ENCODE results near the gene XRCC5. TPM values are rescaled to one million over a fixed set of nuclear protein-coding genes. Genes with fewer than 3 reads are reported as not detected.

Gene XRCC5
- total RNA-seq, 2 donors from 2014 or later: 116 to 152 TPM

DNA sequence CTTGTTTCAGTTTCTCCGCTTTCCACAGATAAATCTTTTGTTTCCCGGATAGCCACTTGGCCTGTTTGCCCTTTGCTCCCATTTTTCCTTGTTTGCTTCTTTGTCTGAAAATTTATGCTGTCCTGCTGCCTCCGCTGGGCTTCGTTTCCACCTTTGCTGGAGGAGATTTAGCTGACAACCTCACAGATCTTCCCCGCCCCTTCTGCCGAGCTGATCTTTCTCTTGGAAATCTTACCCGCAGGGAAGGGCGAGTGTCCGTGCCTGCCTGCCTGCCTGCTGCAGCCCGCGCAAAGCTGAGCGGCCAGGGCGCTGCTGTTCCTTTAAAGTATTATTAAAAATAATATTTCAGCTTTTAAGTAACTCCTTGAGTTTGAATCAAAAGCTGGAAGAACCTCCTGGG lies 1.4 kb upstream of the XRCC5 start:
- Histone ChIP-seq H3K4me1 (replicated peaks) (peaks cover 5% of the 10 kb centered on the region), H3K27ac (no peak overlapping the region), H3K27me3 (replicated peaks; ENCODE audit: insufficient read depth) (no peaks in the 10 kb centered on the region), H3K36me3 (peaks cover 0 to 4% of the 10 kb centered on the region in 2 donors), H3K9me3 (no peaks in the 10 kb centered on the region), H3K4me3 (no peak overlapping the region)
- intact Hi-C loops (cut with DNase I): no loop called here
- DNase-seq (ENCODE audit: low spot score): no peak
- TF ChIP-seq, protein P1, sequence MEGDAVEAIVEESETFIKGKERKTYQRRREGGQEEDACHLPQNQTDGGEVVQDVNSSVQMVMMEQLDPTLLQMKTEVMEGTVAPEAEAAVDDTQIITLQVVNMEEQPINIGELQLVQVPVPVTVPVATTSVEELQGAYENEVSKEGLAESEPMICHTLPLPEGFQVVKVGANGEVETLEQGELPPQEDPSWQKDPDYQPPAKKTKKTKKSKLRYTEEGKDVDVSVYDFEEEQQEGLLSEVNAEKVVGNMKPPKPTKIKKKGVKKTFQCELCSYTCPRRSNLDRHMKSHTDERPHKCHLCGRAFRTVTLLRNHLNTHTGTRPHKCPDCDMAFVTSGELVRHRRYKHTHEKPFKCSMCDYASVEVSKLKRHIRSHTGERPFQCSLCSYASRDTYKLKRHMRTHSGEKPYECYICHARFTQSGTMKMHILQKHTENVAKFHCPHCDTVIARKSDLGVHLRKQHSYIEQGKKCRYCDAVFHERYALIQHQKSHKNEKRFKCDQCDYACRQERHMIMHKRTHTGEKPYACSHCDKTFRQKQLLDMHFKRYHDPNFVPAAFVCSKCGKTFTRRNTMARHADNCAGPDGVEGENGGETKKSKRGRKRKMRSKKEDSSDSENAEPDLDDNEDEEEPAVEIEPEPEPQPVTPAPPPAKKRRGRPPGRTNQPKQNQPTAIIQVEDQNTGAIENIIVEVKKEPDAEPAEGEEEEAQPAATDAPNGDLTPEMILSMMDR (IDR thresholded peaks at IDR 0.05): no peak
- TF ChIP-seq POLR2AphosphoS5 (IDR thresholded peaks at IDR 0.05): no peak
- WGBS: 44% methylated on average over 13 of the region's 13 CpGs

DNA sequence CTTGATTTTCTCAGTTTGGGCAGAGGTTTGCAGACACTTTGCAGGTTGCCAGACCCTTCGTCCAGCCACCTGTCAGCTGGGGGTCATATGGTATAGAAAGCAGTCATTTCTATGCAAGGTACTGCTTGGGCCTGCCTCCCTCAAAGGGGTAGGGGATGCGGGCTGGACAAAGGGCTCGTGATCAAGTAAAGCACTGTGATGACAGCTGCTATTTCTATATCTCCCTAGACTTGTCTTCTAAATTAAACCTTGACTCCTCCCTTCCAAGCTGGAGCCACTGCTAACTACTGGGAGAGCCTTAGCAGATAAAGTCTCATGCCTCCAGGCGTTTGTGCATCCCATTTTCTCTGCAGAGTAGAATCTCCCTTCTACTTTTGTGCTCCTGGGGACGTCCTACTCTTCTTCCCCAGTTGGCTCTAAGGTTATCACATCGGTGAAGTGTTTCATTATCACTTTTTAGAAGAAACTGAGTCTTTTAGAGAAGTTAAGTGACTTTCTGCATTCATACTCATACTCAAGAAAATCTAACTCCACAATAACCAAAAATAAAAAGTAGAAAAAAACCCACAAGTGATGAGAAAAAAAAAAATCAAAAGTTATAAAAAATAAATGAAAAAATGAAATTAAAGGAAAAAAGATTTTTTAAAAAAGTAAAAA lies 710 bp upstream of the XRCC5 start:
- H3K27me3 ChIP-seq (replicated peaks; ENCODE audit: insufficient read depth): no peaks in the 10 kb centered on the region
- 48% methylated on average over 6 of the region's 6 CpGs for WGBS
- H3K27ac ChIP-seq: peak overlapping the region in 1 of 2 donors; percentile 79
- intact Hi-C loops (cut with DNase I): no loop called here
- no peak for DNase-seq (ENCODE audit: low spot score)
- H3K4me3 ChIP-seq: peak overlapping the region; percentile 67 to 86
- peaks cover 0 to 4% of the 10 kb centered on the region in 2 donors for H3K36me3 ChIP-seq
- no peaks in the 10 kb centered on the region for H3K9me3 ChIP-seq
- TF ChIP-seq POLR2A (IDR thresholded peaks at IDR 0.05): no peak
- TF ChIP-seq, protein P1 (IDR thresholded peaks at IDR 0.05): no peak
- TF ChIP-seq POLR2AphosphoS5 (IDR thresholded peaks at IDR 0.05): no peak
- peaks cover 5% of the 10 kb centered on the region for H3K4me1 ChIP-seq (replicated peaks)

DNA sequence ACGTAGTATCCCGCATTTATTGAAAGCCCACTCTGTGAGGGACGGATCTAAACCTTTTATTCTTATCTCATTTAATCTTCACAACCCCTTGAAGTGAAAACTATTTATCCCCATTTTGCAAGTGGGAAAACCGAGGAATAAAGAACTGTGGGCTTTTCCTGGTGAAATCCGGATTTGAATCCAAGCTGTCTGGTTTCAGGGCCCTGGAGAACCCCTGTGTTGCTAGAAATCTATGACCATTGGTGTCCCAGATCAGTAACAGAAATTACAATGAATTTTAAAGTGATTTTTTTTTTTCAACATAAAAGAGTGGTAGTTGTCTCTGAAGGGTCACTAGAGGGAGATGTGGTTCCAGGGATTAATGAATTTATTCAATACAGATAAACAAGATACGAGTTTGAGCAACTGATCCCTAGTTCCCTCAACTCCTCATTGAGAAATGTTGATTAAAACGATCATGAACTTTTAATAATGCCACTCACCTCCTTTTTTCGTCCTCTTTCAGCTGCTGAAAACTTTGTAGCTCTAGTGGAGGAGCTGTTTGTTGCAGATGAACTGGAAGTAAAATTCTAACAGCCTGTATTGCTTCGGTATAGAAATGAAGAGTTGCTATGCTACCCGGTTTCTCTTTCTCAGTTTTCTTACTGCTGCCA lies 940 bp downstream of the XRCC5 start:
- peaks cover 5% of the 10 kb centered on the region for H3K4me1 ChIP-seq (replicated peaks)
- DNase-seq (ENCODE audit: low spot score): no peak
- H3K9me3 ChIP-seq: no peaks in the 10 kb centered on the region
- WGBS: 5% methylated on average over 10 of the region's 10 CpGs
- TF ChIP-seq POLR2A (IDR thresholded peaks at IDR 0.05) (no peak), POLR2AphosphoS5 (IDR thresholded peaks at IDR 0.05) (no peak)
- TF ChIP-seq, protein P1 (IDR thresholded peaks at IDR 0.05): peak in 3 of 4 experiments; percentile 34 to 59 (median 58)
- H3K4me3 ChIP-seq: peak overlapping the region; percentile 67 to 86
- peaks cover 0 to 4% of the 10 kb centered on the region in 2 donors for H3K36me3 ChIP-seq
- peak overlapping the region; percentile 79 for H3K27ac ChIP-seq
- H3K27me3 ChIP-seq (replicated peaks; ENCODE audit: insufficient read depth): no peaks in the 10 kb centered on the region
- intact Hi-C loops (cut with DNase I): loop anchor here (10.0 kb wide), 1 partner anchor 305 kb away; the partner anchor contains the start of gene SMARCAL1

DNA sequence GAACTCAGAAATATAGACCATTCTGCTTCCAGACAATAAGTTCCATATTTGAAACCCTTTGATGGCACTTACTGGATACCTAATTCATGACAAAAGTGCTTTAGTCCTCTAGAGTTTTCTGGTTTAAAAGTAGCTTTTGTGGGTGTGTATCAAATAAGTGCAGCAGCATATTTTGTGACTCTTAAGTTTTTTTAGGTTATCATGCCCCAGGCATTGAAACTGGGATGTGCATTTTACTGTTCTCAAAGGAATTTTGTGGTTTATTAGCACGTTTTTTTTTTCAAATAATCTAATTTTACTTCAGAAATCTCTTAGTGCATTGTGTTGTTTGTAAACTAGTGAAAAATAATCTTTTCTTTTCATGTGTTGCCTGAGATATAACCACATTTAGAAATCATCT lies 1.5 kb downstream of the XRCC5 start:
- peak overlapping the region; percentile 67 to 86 for H3K4me3 ChIP-seq
- peaks cover 0 to 4% of the 10 kb centered on the region in 2 donors for H3K36me3 ChIP-seq
- H3K27me3 ChIP-seq (replicated peaks; ENCODE audit: insufficient read depth): no peaks in the 10 kb centered on the region
- intact Hi-C loops (cut with DNase I): loop anchor here (10.0 kb wide), 1 partner anchor 304 kb away; the partner anchor contains the start of gene SMARCAL1
- no peaks in the 10 kb centered on the region for H3K9me3 ChIP-seq
- TF ChIP-seq, protein P1 (IDR thresholded peaks at IDR 0.05): no peak
- TF ChIP-seq POLR2A (IDR thresholded peaks at IDR 0.05) (no peak), POLR2AphosphoS5 (IDR thresholded peaks at IDR 0.05) (no peak)
- WGBS: 3% methylated on average over 1 of the region's 1 CpG
- H3K4me1 ChIP-seq (replicated peaks): peaks cover 5% of the 10 kb centered on the region
- DNase-seq (ENCODE audit: low spot score): no peak
- H3K27ac ChIP-seq: peak overlapping the region; percentile 79

All from prostate gland (tissue), 2 donors.